ENCODE measurements around the gene ETFA.

The ETFA gene

DNA sequence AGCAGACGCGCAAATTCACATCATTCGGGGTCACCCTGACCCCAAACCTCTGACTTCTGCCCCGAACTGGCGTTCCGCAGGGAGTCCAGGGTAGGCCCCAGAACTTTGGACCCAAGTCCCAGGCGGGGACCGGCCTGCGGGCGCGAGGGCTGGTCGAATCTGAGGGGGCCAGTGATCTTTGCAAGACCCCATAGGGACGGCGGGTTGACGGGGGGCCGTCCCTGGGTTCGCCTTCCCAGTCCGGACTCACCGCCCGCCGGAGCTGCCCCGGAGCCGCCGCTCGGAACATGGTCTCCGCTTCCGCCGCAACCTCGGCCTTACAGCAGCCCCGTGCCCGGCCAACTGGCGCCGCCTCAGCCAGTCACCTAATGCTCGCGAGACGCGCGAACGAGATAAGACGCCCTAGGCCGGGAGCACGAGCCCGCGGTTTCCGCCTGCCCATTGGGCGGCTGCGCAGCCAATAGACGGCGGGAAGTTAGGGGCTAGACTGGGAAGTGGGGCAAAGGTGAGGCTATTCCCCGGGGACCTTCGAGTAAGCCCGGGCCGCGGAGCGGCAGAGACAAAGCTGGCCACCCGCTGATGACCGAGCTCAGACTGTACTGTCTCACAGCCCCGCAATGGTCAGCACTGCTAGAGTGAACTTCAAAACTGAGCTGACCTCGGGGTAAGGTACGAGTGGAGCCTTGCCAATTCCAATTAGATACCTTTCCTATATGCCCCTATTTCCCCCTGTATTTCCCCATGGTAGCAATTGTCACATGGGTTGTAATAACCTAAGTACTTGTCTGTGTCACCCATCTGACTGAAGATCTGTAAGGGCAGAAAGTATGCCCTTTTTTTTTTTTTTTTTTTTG is at the start of gene ETFA:
ETFA (minus strand) TSS at position 370 of the 854 bp plus-strand sequence; CDS start at position 289, 81 bp downstream.
- peak; percentile 61 for DNase-seq

GRCh38 chr15:76360416-76360815 is 49.1 kb upstream of the ETFA start:
- DNase-seq = no peak

GRCh38 chr15:76359152-76359551 is 47.9 kb upstream of the ETFA start:
- no peak for DNase-seq

DNA sequence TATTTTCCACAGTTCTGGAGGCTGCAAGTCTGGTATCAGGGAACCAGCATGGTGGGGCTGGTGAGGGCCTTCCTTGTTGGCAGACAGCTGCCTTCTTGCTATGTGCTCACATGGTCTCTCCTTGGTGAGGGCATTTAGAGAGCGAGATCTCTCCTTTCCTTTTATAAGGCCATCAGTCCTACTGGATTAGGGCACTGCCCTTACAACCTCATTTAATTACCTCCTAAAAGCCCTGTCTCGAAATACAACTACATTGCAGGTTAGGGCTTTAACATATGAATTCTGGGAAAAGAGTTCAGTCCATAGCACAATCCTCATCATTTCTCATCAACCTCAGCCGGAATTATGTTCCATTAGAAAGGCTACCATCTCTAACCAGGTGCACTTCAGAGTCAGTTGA is 47.2 kb upstream of the ETFA start:
- no peak for DNase-seq

- no peak for DNase-seq
Observed at GRCh38 chr15:76354823-76355440, 43.7 kb upstream of the ETFA start.

GRCh38 chr15:76353903-76354302 is 42.6 kb upstream of the ETFA start:
- DNase-seq = no peak

- no peak for DNase-seq
Observed at GRCh38 chr15:76353023-76353577, 41.8 kb upstream of the ETFA start.

DNA sequence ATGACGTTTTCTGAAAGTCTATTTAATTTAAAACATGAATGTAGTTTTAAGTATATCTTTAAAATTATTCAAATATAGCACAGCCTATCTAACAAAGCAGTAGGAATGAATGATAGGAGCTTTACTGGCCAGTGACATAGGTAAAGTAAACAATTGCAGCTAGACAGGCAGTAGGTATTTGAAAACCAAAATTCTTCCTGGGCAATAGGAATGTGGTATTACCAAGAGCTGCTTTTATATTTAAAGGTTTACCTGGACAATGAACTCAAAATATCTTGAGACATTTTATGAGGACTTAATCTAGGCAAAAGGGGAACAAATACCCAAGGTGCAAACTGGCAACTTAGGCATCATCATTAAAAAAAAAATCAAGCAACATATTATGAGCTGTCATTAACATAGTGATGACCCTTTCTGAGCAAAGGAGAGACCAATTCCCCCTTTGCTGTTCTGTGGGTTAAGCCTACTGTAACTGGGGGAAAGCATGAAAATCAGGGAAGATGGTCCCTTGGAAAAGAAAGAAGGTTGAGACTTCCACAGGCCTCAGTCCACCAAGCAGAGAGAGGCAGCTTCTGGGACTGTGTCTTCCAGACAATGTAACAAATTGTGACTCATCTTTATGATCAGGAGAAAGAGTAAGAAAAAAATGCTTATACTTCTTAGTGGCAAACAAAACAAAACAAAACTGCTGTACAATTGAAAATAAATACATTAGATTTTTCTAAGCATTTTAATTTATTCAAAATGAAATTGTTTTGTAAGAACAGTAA is 38.2 kb upstream of the ETFA start:
- DNase-seq = no peak

- no peak for DNase-seq
Observed at GRCh38 chr15:76347482-76348055, 36.3 kb upstream of the ETFA start.

- DNase-seq = no peak
Observed at GRCh38 chr15:76346669-76347481, 35.6 kb upstream of the ETFA start.

DNA sequence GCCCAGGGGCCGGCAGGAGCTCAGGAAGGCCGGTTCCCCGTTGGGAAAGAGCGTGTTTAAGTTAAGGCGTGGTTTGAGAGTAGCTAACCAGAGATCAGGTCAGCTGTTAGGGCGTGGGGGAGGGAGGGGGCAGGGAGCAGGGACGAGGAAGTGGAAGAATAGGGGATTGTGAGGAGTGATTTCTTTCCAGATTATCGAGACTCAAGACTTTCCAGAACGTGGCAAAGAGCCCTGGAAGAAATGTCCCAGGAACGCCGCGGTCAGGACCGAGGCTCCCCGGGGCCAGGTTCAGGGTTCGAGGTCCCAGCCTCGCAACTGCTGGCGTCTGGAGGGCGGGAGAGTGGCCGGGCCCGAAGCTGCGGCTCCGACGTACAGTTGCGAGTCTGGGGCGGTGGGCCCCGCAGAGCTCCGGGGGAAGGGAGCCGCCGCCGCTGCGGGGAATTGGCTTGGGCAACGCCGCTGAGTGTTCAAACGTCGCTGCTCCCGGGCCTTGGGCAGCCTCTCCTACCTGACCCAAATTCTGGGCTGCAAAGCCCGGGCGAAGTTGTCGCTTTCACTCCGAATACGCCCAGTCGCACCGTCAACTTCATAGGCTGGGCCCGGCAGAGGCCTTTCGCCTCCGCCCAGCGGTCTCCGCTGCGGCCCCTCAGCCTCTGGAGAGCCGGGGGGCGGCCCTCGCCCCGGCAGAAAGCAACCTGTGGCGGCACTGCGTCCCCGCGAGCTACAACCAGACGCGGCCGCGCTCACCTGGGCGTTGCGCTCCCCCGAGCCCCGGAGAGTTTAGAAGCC is 34.8 kb upstream of the ETFA start:
- DNase-seq = no peak

DNA sequence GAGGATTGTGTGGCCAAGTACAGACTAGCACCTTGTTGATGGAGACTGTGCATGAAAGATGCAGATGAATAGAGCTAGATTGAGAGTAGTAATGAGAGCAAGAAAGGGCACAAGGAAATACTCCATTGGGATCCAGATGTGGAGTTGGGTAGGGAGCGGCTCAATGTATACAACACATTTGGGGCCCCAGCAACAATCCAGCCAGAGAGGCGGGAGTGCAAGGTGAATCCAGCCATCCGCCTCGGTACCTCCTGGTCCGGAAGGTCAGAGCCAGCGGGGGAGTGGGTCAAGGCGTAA is 34.3 kb upstream of the ETFA start:
- DNase-seq = no peak

- no peak for DNase-seq
Observed at GRCh38 chr15:76344893-76345582, 33.8 kb upstream of the ETFA start.

GRCh38 chr15:76343313-76343996 is 32.2 kb upstream of the ETFA start:
- DNase-seq = no peak

DNA sequence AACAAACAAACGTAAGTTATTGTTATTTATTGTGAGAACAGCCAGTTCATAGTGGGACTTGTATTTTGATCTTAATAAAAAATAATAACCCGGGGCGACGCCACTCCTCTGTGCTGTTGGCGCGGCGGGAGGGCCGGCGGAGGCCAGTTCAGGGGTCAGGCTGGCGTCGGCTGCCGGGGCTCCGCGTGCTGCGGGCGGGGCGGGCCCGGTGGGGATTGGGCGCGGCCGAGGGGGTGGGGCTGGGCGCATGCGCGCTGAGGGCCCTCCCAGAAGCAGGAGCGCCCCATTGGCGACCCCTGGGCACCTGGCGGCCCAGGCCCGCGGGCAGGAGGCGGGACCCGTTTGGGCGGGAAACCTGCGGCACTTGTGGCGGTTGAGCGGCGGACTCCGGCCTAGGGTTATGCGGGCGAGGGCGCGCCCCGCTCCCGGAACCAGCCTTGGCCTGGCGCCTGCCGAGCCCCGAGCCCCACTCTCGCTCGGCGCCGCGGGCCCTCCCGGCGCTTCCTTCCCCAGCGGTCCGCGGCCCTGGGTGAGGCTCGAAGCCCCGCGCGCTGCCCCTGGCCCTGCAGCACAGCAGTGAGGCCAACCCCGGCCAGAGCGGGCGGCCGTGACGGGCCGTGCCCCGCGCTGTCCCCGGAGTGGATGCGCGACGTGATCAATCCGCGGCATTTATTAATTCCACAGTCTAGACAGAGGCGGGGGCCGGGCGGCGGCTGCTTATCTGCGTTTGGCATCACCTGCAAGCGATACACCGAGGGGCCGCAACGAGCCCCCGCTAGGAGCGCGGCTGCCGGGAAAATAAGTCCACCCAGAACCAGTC is 31.3 kb upstream of the ETFA start:
- no peak for DNase-seq

DNA sequence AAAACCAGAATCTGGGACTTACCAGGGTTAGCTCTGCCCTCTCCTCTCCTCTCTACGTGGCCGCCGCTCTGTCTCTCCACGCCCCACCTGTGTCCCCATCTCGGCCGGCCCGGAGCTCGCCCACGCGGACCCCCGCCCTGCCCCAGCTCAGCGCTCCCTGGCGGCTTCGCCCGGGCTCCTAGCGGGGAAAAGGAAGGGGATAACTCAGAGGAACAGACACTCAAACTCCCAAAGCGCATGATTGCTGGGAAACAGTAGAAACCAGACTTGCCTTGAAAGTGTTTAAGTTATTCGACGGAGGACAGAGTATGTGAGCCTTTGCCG is 30.8 kb upstream of the ETFA start:
- no peak for DNase-seq

DNA sequence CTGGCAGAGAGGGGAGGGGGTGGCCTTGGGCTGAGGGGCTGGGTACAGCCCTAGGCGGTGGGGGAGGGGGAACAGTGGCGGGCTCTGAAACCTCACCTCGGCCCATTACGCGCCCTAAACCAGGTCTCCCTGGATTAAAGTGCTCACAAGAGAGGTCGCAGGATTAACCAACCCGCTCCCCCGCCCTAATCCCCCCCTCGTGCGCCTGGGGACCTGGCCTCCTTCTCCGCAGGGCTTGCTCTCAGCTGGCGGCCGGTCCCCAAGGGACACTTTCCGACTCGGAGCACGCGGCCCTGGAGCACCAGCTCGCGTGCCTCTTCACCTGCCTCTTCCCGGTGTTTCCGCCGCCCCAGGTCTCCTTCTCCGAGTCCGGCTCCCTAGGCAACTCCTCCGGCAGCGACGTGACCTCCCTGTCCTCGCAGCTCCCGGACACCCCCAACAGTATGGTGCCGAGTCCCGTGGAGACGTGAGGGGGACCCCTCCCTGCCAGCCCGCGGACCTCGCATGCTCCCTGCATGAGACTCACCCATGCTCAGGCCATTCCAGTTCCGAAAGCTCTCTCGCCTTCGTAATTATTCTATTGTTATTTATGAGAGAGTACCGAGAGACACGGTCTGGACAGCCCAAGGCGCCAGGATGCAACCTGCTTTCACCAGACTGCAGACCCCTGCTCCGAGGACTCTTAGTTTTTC is 30.2 kb upstream of the ETFA start:
- no peak for DNase-seq

- no peak for DNase-seq
Observed at GRCh38 chr15:76340803-76341365, 29.6 kb upstream of the ETFA start.

All from NCI-H748 treated with DMSO at 0.1 percent for 48 hours (cell line).